GM06990 (cell line): ENCODE data around the gene OVCA2.

Experiments
- DNase-seq: peaks from one replicate; pipeline ENCODE4 v3.0.0-alpha.2; 2011; ENCODE audit not compliant: insufficient read length; ENCODE audit errors: extremely low read depth
- H3K27me3 ChIP-seq: replicated peaks from 2 replicates; pipeline ENCODE4 v1.6.0; 2011; ENCODE audit warnings: low read length; ENCODE audit not compliant: control insufficient read depth, insufficient read depth
- H3K36me3 ChIP-seq: 2 replicates; pipeline ENCODE4 v1.5.1; 2011; ENCODE audit warnings: low read length; ENCODE audit not compliant: control insufficient read depth, insufficient read depth
- H3K4me3 ChIP-seq: replicated peaks from 2 replicates; pipeline ENCODE4 v1.5.1; 2011; ENCODE audit warnings: low read depth, mild to moderate bottlenecking, control low read depth, low read length
- CTCF ChIP-seq: IDR thresholded peaks from 2 replicates; pipeline ENCODE4 v1.5.1; 2011; ENCODE audit warnings: low read length, control low read depth, mild to moderate bottlenecking, inconsistent platforms; ENCODE audit not compliant: insufficient read depth, poor library complexity, severe bottlenecking

The OVCA2 gene

GRCh38 chr17:2023692-2024571 lies 17.9 kb upstream of the OVCA2 start:
- no peak for DNase-seq
- Histone ChIP-seq H3K4me3 (no peak overlapping the region), H3K36me3 (no peaks in the 10 kb centered on the region), H3K27me3 (peaks cover 3% of the 10 kb centered on the region)
- TF ChIP-seq CTCF = no peak

- TF ChIP-seq CTCF = no peak
- Histone ChIP-seq H3K27me3 (peaks cover 4% of the 10 kb centered on the region), H3K36me3 (no peaks in the 10 kb centered on the region), H3K4me3 (peak overlapping the region; percentile 39; the same call in 1 of the 2 replicates)
- no peak for DNase-seq
Measured at GRCh38 chr17:2024572-2025219, 17.1 kb upstream of the OVCA2 start.

GRCh38 chr17:2025220-2025621 lies 16.6 kb upstream of the OVCA2 start, which contains the start of gene RTN4RL1:
Gene RTN4RL1 (minus strand): TSS chr17:2025334. CDS start chr17:2024865, 469 bp downstream.
- no peak for TF ChIP-seq CTCF
- Histone ChIP-seq H3K4me3 (peak within 1 kb of the TSS; percentile 39), H3K36me3 (no peaks in the 10 kb centered on the region), H3K27me3 (peaks cover 4% of the 10 kb centered on the region)
- peak; percentile 45 for DNase-seq

GRCh38 chr17:2025622-2026309 lies 16.1 kb upstream of the OVCA2 start:
- DNase-seq = no peak
- Histone ChIP-seq H3K4me3 (peak overlapping the region; percentile 39), H3K27me3 (peaks cover 4% of the 10 kb centered on the region), H3K36me3 (no peaks in the 10 kb centered on the region)
- TF ChIP-seq CTCF = peak; percentile 31

- H3K36me3 ChIP-seq = no peaks in the 10 kb centered on the region
- no peak for DNase-seq
- no peak for TF ChIP-seq CTCF
- peaks cover 4% of the 10 kb centered on the region for H3K27me3 ChIP-seq
- H3K4me3 ChIP-seq = no peak overlapping the region
Measured at GRCh38 chr17:2027528-2028233, 14.1 kb upstream of the OVCA2 start.
